Smooth muscle cell (in vitro differentiated cells): ENCODE measurements around the gene SMC6. TPM values are rescaled to one million over a fixed set of nuclear protein-coding genes. Genes with fewer than 3 reads are reported as not detected.

ENCODE experiments used
- DNase-seq: peaks from one replicate; lab custom pipeline; 2025; ENCODE audit not compliant: unreplicated experiment; lab: John Stamatoyannopoulos, UW
- H2AFZ ChIP-seq: fragments of 200-600 bp; sonication (generic); 2 replicates; pipeline ENCODE4 v1.6.0; 2016; ENCODE audit warnings: antibody characterized with exemption, low read depth, mild to moderate bottlenecking
- H3F3A ChIP-seq: fragments of 200-600 bp; sonication (generic); 2 replicates; pipeline ENCODE4 v1.6.0; 2017; ENCODE audit warnings: antibody characterized with exemption, low read depth
- H3K27ac ChIP-seq: fragments of 200-600 bp; sonication (generic); 2 replicates; pipeline ENCODE4 v1.5.1; 2016; ENCODE audit warnings: low read depth, mild to moderate bottlenecking
- H3K27me3 ChIP-seq: fragments of 200-600 bp; sonication (generic); 2 replicates; pipeline ENCODE4 v1.6.1; 2016; ENCODE audit warnings: low read depth, mild to moderate bottlenecking
- H3K36me3 ChIP-seq: fragments of 200-600 bp; sonication (generic); 2 replicates; pipeline ENCODE4 v1.5.1; 2016; ENCODE audit warnings: low read depth
- H3K4me1 ChIP-seq: fragments of 200-600 bp; sonication (generic); 2 replicates; pipeline ENCODE4 v1.5.1; 2016; ENCODE audit warnings: low read depth
- H3K4me2 ChIP-seq: fragments of 200-600 bp; sonication (generic); 2 replicates; pipeline ENCODE4 v1.6.0; 2016; ENCODE audit warnings: mild to moderate bottlenecking
- H3K4me3 ChIP-seq: fragments of 200-600 bp; sonication (generic); 2 replicates; pipeline ENCODE4 v1.5.1; 2016; ENCODE audit warnings: mild to moderate bottlenecking
- H3K79me2 ChIP-seq: fragments of 200-600 bp; sonication (generic); 2 replicates; pipeline ENCODE4 v1.6.0; 2016; ENCODE audit warnings: low read depth, mild to moderate bottlenecking
- H3K9ac ChIP-seq: fragments of 200-600 bp; sonication (generic); 2 replicates; pipeline ENCODE4 v1.6.0; 2016; ENCODE audit warnings: low read depth
- H3K9me3 ChIP-seq: fragments of 200-600 bp; sonication (generic); replicated peaks from 2 replicates; pipeline ENCODE4 v1.5.1; 2016; ENCODE audit warnings: low read depth
- H4K20me1 ChIP-seq: fragments of 200-600 bp; sonication (generic); 2 replicates; pipeline ENCODE4 v1.6.0; 2016; ENCODE audit warnings: low read depth
- CTCF ChIP-seq: fragments of 200-600 bp; sonication (generic); IDR thresholded peaks from 2 replicates; pipeline ENCODE4 v1.5.1; 2017; ENCODE audit warnings: borderline replicate concordance, mild to moderate bottlenecking, antibody characterized with exemption; ENCODE audit not compliant: insufficient read depth, poor library complexity, severe bottlenecking
- WGBS: methylation state at CpG from one replicate; pipeline ENCODE4 v1.1.7; 2016; ENCODE audit warnings: low lambda C conversion rate; 5-methylcytosine and 5-hydroxymethylcytosine counted together
- polyA plus RNA-seq: library from polyadenylated mRNA; unstranded; fragments of >200 nt; fragmentation: Nextera tagmentation; extraction: Ambion mirVana; gene quantifications from 2 replicates; pipeline ENCODE4 v1.2.1, GENCODE V29; 2016
- total RNA-seq: library from RNA; depleted of rRNA; stranded (reverse); fragments of >200 nt; gene quantifications from 2 replicates; pipeline ENCODE4 v1.2.3, GENCODE V29; 2014

Gene SMC6
- total and polyA plus RNA-seq, 2 experiments from 2014 or later = 11.2 to 18.1 TPM

GRCh38 chr2:17627434-17627833 lies 126.2 kb downstream of the SMC6 start:
- Histone ChIP-seq H4K20me1 (no peaks in the 10 kb centered on the region), H3K9me3 (no peaks in the 10 kb centered on the region), H3K4me3 (no peak overlapping the region), H3K4me2 (no peak overlapping the region), H3F3A (peaks cover 8% of the 10 kb centered on the region), H3K27ac (no peak overlapping the region), H3K36me3 (no peaks in the 10 kb centered on the region), H3K27me3 (no peaks in the 10 kb centered on the region), H2AFZ (no peak overlapping the region), H3K79me2 (no peaks in the 10 kb centered on the region), H3K9ac (no peak overlapping the region), H3K4me1 (peaks cover 3% of the 10 kb centered on the region)
- DNase-seq = no peak
- TF ChIP-seq CTCF = no peak
- WGBS = 67% methylated on average over 2 of the region's 2 CpGs

GRCh38 chr2:17626986-17627385 lies 126.6 kb downstream of the SMC6 start:
- no peak overlapping the region for H2AFZ ChIP-seq
- no peak overlapping the region for H3K4me3 ChIP-seq
- WGBS = 49% methylated on average over 3 of the region's 3 CpGs
- no peak for TF ChIP-seq CTCF
- H3K36me3 ChIP-seq = no peaks in the 10 kb centered on the region
- H3F3A ChIP-seq = peaks cover 8% of the 10 kb centered on the region
- no peak for DNase-seq
- no peak overlapping the region for H3K9ac ChIP-seq
- peaks cover 3% of the 10 kb centered on the region for H3K4me1 ChIP-seq
- no peaks in the 10 kb centered on the region for H3K9me3 ChIP-seq
- H3K79me2 ChIP-seq = no peaks in the 10 kb centered on the region
- H4K20me1 ChIP-seq = no peaks in the 10 kb centered on the region
- no peak overlapping the region for H3K4me2 ChIP-seq
- no peak overlapping the region for H3K27ac ChIP-seq
- H3K27me3 ChIP-seq = no peaks in the 10 kb centered on the region

GRCh38 chr2:17625446-17625845 lies 128.2 kb downstream of the SMC6 start:
- Histone ChIP-seq H3K79me2 (no peaks in the 10 kb centered on the region), H4K20me1 (no peaks in the 10 kb centered on the region), H2AFZ (no peak overlapping the region), H3K9ac (no peak overlapping the region), H3K27me3 (no peaks in the 10 kb centered on the region), H3K9me3 (no peaks in the 10 kb centered on the region), H3K27ac (no peak overlapping the region), H3K4me1 (peaks cover 4% of the 10 kb centered on the region), H3K4me2 (no peak overlapping the region), H3K36me3 (no peaks in the 10 kb centered on the region), H3K4me3 (no peak overlapping the region), H3F3A (peaks cover 8% of the 10 kb centered on the region)
- DNase-seq = no peak
- no peak for TF ChIP-seq CTCF
- 82% methylated on average over 3 of the region's 3 CpGs for WGBS

- no peak for DNase-seq
Measured at GRCh38 chr2:17621781-17622180, 131.8 kb downstream of the SMC6 start.

More at GRCh38 chr2:17621781-17622180, 131.8 kb downstream of the SMC6 start:
- H3K4me1 ChIP-seq = peaks cover 5% of the 10 kb centered on the region
- no peaks in the 10 kb centered on the region for H4K20me1 ChIP-seq
- H3K4me3 ChIP-seq = no peak overlapping the region
- no peaks in the 10 kb centered on the region for H3K27me3 ChIP-seq
- no peaks in the 10 kb centered on the region for H3K9me3 ChIP-seq
- H3K36me3 ChIP-seq = no peaks in the 10 kb centered on the region
- no peak overlapping the region for H2AFZ ChIP-seq
- H3F3A ChIP-seq = no peaks in the 10 kb centered on the region
- 48% methylated on average over 2 of the region's 2 CpGs for WGBS
- no peak overlapping the region for H3K27ac ChIP-seq
- H3K4me2 ChIP-seq = no peak overlapping the region
- no peaks in the 10 kb centered on the region for H3K79me2 ChIP-seq
- H3K9ac ChIP-seq = no peak overlapping the region
- no peak for TF ChIP-seq CTCF
